ENCODE measurements around the gene CTDSP2.

Gene CTDSP2

DNA sequence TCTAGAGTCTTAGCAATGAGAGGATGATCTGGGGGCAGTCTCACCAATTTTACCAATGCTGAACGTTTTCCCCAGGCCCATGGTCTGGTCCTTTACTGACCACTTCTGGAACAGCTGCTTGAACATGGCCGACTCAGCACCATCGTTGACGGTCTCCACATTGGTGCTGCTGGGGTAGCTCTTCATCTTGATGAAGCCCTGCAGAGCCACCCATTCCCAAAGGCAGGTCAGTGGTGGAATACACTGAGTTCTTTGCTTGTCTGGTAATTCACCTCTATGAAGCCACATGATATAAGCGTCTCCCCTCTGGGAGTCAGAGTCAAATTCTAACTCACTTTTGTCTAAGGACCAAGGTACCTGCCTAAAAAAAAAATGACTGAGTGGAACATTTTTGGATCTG, 38.2 kb downstream of the CTDSP2 start:
- H3K4me3 ChIP-seq (ENCODE audit: low read depth, low read length), result no peak overlapping the region

DNA sequence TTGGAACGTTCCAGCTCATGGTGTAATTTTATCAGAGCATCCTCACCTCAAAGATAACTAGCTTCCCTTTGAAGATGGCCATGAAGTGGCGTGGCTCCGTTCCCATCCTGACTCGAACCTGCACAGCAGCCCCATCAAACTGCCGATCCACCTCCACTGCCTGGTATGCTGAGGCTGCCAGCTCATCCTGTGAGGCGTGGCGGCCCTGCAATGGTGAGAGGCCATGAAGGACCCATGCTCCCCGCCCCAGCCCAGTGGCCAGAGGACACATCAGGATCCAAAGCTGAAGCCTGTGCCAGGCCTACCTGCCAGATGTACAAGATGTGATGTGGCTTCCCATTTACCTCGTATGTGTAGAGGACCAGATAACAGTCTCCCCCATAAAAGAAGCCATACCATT, 39.2 kb downstream of the CTDSP2 start:
- TF ChIP-seq CTCF (IDR thresholded peaks at IDR 0.05; ENCODE audit: low read depth, low read length), result no peak
- H3K4me3 ChIP-seq (ENCODE audit: low read depth, low read length), result no peak overlapping the region

More for the DNA sequence above, 38.2 kb downstream of the CTDSP2 start:
- TF ChIP-seq CTCF (IDR thresholded peaks at IDR 0.05; ENCODE audit: low read depth, low read length), result no peak

DNA sequence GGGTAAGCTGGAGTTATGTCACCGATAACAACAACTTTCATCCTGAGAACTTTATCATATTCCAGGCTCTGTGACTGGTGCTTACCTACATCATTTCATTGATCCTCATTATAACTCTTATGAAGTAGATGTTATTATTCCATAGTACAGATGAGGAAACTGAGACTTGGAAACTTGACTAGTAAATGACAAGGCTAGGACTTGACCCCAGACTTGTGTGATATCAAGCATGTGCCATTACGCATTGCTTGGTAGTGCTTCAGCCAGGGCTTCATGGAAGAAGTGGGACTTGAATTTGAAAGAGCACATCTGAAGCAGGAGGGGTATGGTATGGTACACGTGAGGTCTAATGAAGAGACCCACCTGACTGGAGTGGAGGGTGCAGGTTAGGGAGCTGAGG, 39.9 kb downstream of the CTDSP2 start:
- no peak for TF ChIP-seq CTCF (IDR thresholded peaks at IDR 0.05; ENCODE audit: low read depth, low read length)

GRCh38 chr12:57803319-57803893, 43.1 kb downstream of the CTDSP2 start:
- peak; percentile 88 for TF ChIP-seq CTCF (IDR thresholded peaks at IDR 0.05; ENCODE audit: low read depth, low read length)
- no peak overlapping the region for H3K4me3 ChIP-seq (ENCODE audit: low read depth, low read length)

More for the DNA sequence above, 39.9 kb downstream of the CTDSP2 start:
- no peak overlapping the region for H3K4me3 ChIP-seq (ENCODE audit: low read depth, low read length)

DNA sequence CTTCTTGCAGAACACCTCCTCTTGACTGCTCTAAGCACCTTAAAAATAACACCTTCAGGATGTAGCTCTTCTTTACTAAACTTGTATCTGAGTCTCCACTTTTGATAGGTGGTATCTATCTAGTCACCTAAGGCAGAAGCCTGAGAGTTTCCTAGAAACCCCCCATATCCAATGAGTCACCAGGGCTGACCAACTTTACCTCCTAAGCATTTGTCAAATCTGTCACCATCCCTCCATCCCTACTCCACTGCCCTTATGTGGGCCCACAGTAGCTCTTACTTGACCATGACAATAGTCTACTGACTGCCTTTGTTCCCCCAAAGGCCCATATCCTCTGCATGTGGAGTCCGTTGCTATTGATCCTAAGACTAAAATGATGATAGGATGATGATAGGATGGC, 43.9 kb downstream of the CTDSP2 start:
- TF ChIP-seq CTCF (IDR thresholded peaks at IDR 0.05; ENCODE audit: low read depth, low read length), result no peak
- H3K4me3 ChIP-seq (ENCODE audit: low read depth, low read length), result no peak overlapping the region

GRCh38 chr12:57800965-57801364, 45.6 kb downstream of the CTDSP2 start:
- no peak overlapping the region for H3K4me3 ChIP-seq (ENCODE audit: low read depth, low read length)
- TF ChIP-seq CTCF (IDR thresholded peaks at IDR 0.05; ENCODE audit: low read depth, low read length), result no peak

DNA sequence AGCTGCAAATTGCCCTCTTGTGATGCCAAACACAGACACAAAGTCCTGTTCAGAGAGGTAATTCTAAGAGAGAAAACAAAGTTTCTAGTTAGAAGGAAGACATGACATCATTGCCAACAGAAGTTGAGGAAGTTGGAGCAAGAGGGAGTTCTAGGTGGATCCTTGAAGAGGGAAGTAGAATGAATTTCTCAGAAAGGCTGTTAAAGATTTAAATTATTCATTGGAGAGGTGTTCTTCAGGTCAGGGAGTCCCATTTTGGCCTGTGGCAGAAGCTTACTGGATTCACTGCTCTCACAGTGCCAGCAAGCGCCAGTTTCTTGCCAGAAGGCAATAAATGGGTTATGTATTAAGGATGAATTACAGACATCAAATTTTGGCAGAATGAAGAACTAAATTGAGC, 48.6 kb downstream of the CTDSP2 start:
- TF ChIP-seq CTCF (IDR thresholded peaks at IDR 0.05; ENCODE audit: low read depth, low read length), result no peak
- no peak overlapping the region for H3K4me3 ChIP-seq (ENCODE audit: low read depth, low read length)
